Measurements from ENCODE around the gene DBF4. TPM values are rescaled to one million over a fixed set of nuclear protein-coding genes. Genes with fewer than 3 reads are reported as not detected.
"Not testable (repeated sequence)": the region's sequence is repeated elsewhere in the genome, so short reads cannot be mapped to it uniquely, and the experiment has no call there.

DBF4 gene
- 14.7 TPM for total RNA-seq

GRCh38 chr7:87876040-87876868, at the start of gene DBF4, which contains the start of gene SLC25A40:
TSS of gene DBF4 (plus strand) at chr7:87876493. CDS start at chr7:87876733, 240 bp downstream.
TSS of gene SLC25A40 (minus strand) at chr7:87876360. CDS start at chr7:87858727, 17,633 bp downstream.
- DNase-seq (ENCODE audit: low spot score in 2 of 2): peak; percentile 87 to 89
- FAIRE-seq: no peak

GRCh38 chr7:87828383-87828782, 47.9 kb upstream of the DBF4 start:
- not testable (repeated sequence) for DNase-seq (ENCODE audit: low spot score in 2 of 2); FAIRE-seq

- FAIRE-seq (no peak), DNase-seq (ENCODE audit: low spot score in 2 of 2) (no peak)
These were observed 45.2 kb upstream of the DBF4 start for GRCh38 chr7:87831097-87831496.

GRCh38 chr7:87833130-87833529, 43.2 kb upstream of the DBF4 start:
- DNase-seq (ENCODE audit: low spot score in 2 of 2): no peak
- FAIRE-seq: no peak

GRCh38 chr7:87837597-87837996, 38.7 kb upstream of the DBF4 start:
- FAIRE-seq (no peak), DNase-seq (ENCODE audit: low spot score in 2 of 2) (no peak)

GRCh38 chr7:87850836-87851593, 25.3 kb upstream of the DBF4 start:
- FAIRE-seq: no peak
- DNase-seq (ENCODE audit: low spot score in 2 of 2): no peak

- no peak for FAIRE-seq
- no peak for DNase-seq (ENCODE audit: low spot score in 2 of 2)
These were observed 24.0 kb upstream of the DBF4 start for GRCh38 chr7:87852306-87852705.

- FAIRE-seq (no peak), DNase-seq (ENCODE audit: low spot score in 2 of 2) (no peak)
These were observed 22.9 kb upstream of the DBF4 start for GRCh38 chr7:87853237-87853864.

GRCh38 chr7:87858417-87859100, 17.7 kb upstream of the DBF4 start:
- FAIRE-seq (no peak), DNase-seq (ENCODE audit: low spot score in 2 of 2) (no peak)

- no peak for DNase-seq (ENCODE audit: low spot score in 2 of 2)
- no peak for FAIRE-seq
These were observed 10.2 kb upstream of the DBF4 start for GRCh38 chr7:87866089-87866488.

GRCh38 chr7:87866533-87866932, 9.8 kb upstream of the DBF4 start:
- FAIRE-seq: not testable (repeated sequence)

GRCh38 chr7:87870471-87870870, 5.8 kb upstream of the DBF4 start:
- FAIRE-seq (no peak), DNase-seq (ENCODE audit: low spot score in 2 of 2) (no peak)

More at GRCh38 chr7:87866533-87866932, 9.8 kb upstream of the DBF4 start:
- DNase-seq (ENCODE audit: low spot score in 2 of 2): not testable (repeated sequence)

GRCh38 chr7:87872346-87872745, 3.9 kb upstream of the DBF4 start:
- FAIRE-seq (no peak), DNase-seq (ENCODE audit: low spot score in 2 of 2) (no peak)

- DNase-seq (ENCODE audit: low spot score in 2 of 2); FAIRE-seq: not testable (repeated sequence)
These were observed 3.0 kb upstream of the DBF4 start for GRCh38 chr7:87873328-87873727.

- DNase-seq (ENCODE audit: low spot score in 2 of 2): no peak
- no peak for FAIRE-seq
These were observed 2.2 kb upstream of the DBF4 start for GRCh38 chr7:87874066-87874465.

GRCh38 chr7:87875151-87876039, 898 bp upstream of the DBF4 start:
- FAIRE-seq (no peak), DNase-seq (ENCODE audit: low spot score in 2 of 2) (peak in 1 of 2 donors; percentile 39)

GRCh38 chr7:87876869-87877234, 559 bp downstream of the DBF4 start:
- FAIRE-seq (no peak), DNase-seq (ENCODE audit: low spot score in 2 of 2) (peak in 1 of 2 donors; percentile 48)

- FAIRE-seq (no peak), DNase-seq (ENCODE audit: low spot score in 2 of 2) (no peak)
These were observed 1.2 kb downstream of the DBF4 start for GRCh38 chr7:87877366-87878040.

GRCh38 chr7:87878208-87878735, 2.0 kb downstream of the DBF4 start:
- FAIRE-seq (no peak), DNase-seq (ENCODE audit: low spot score in 2 of 2) (no peak)
